A549 (cell line): ENCODE measurements around the gene MAPK8IP3. TPM values are rescaled to one million over a fixed set of nuclear protein-coding genes. Genes with fewer than 3 reads are reported as not detected.

Experiments used
- ATAC-seq, 2 experiments: fragments of 200-7000 bp in 1 of 2; fragments of >200 bp in 1 of 2; cut with Nextera tagmentation in 1 of 2; cut with Tn5 transposase in 1 of 2; 3 replicates each; pipeline versions ENCODE4 v1.8.0 to v1.9.1; 2018 to 2020; ENCODE audit warnings: mild to moderate bottlenecking in 1 of 2, moderate library complexity in 1 of 2
- CTCF ChIA-PET: fragments of 300-600 bp; sonication (Branson Sonifier 250); formaldehyde crosslinking; extraction: SDS; loops from one replicate; lab custom pipeline; 2021; ENCODE audit warnings: antibody characterized with exemption, inconsistent platforms; lab: Yijun Ruan, JAX
- POLR2A ChIA-PET: fragments of 350-600 bp; formaldehyde crosslinking; extraction: SDS; loops from one replicate; lab custom pipeline; 2021; ENCODE audit warnings: antibody characterized with exemption, inconsistent platforms; lab: Yijun Ruan, JAX
- DNase-seq, 2 experiments: peaks; one replicate each; pipeline versions ENCODE4 v3.0.0 to v3.0.0-alpha.2; 2011 to 2016; ENCODE audit warnings: low read depth in 1 of 2, low spot score in 1 of 2
- FAIRE-seq: peaks from 2 replicates; lab custom pipeline; 2011; peaks lifted over from hg19 to GRCh38; lab: Jason Lieb, UNC
- H3K27ac ChIP-seq, 2 experiments: fragments of >200 bp; sonication (Bioruptor Twin); formaldehyde crosslinking; 3 replicates each; pipeline ENCODE4 v1.5.1; 2016 to 2017
- H3K4me1 ChIP-seq: fragments of >200 bp; sonication (Bioruptor Twin); formaldehyde crosslinking; 3 replicates; pipeline ENCODE4 v1.6.1; 2016
- H3K4me2 ChIP-seq: fragments of >200 bp; sonication (Bioruptor Twin); formaldehyde crosslinking; 3 replicates; pipeline ENCODE4 v1.6.1; 2016
- H3K4me3 ChIP-seq: fragments of >200 bp; sonication (Bioruptor Twin); formaldehyde crosslinking; 3 replicates; pipeline ENCODE4 v1.5.1; 2016
- H3K9me3 ChIP-seq: fragments of >200 bp; sonication (Bioruptor Twin); formaldehyde crosslinking; 3 replicates; pipeline ENCODE4 v1.6.1; 2016
- CBX2 ChIP-seq: fragments of 200-600 bp; sonication (generic); IDR thresholded peaks from 2 replicates; pipeline ENCODE4 v1.6.1; 2016; ENCODE audit warnings: low read depth, mild to moderate bottlenecking, borderline replicate concordance
- CBX8 ChIP-seq: fragments of 200-600 bp; sonication (generic); IDR thresholded peaks from 2 replicates; pipeline ENCODE4 v1.6.1; 2016
- CEBPB ChIP-seq, 2 experiments: fragments of >200 bp in 1 of 2; sonication (Bioruptor Twin) in 1 of 2; formaldehyde crosslinking in 1 of 2; IDR thresholded peaks; 2 replicates each; pipeline ENCODE4 v1.6.1; 2012 to 2016
- EHF ChIP-seq: fragments of 250-450 bp; sonication (Bioruptor Pico); IDR thresholded peaks from 2 replicates; pipeline ENCODE4 v1.5.0; 2020; ENCODE audit warnings: mild to moderate bottlenecking
- EHMT2 ChIP-seq: fragments of 200-600 bp; sonication (generic); IDR thresholded peaks from 2 replicates; pipeline ENCODE4 v1.6.1; 2016; ENCODE audit warnings: antibody characterized with exemption, low read depth, mild to moderate bottlenecking, moderate library complexity
- EP300 ChIP-seq, 2 experiments: fragments of >200 bp; sonication (Bioruptor Twin); formaldehyde crosslinking; IDR thresholded peaks; 2 replicates in 1 of 2; 3 replicates in 1 of 2; pipeline ENCODE4 v1.6.1; 2016 to 2017
- GATA3 ChIP-seq: IDR thresholded peaks from 2 replicates; pipeline ENCODE4 v1.6.1; 2012; ENCODE audit warnings: borderline replicate concordance
- HDAC2 ChIP-seq: fragments of 200-600 bp; sonication (generic); IDR thresholded peaks from 2 replicates; pipeline ENCODE4 v1.6.1; 2016
- HOXB13 ChIP-seq: fragments of 250-450 bp; sonication (Bioruptor Pico); IDR thresholded peaks from 2 replicates; pipeline ENCODE4 v1.5.0; 2020; ENCODE audit warnings: low read depth, mild to moderate bottlenecking, moderate library complexity
- JUN ChIP-seq, 2 experiments: fragments of >200 bp; sonication (Bioruptor Twin); formaldehyde crosslinking; IDR thresholded peaks; 2 replicates in 1 of 2; 3 replicates in 1 of 2; pipeline ENCODE4 v1.6.1; 2016 to 2017
- JUNB ChIP-seq: fragments of >200 bp; sonication (Bioruptor Twin); formaldehyde crosslinking; IDR thresholded peaks from 2 replicates; pipeline ENCODE4 v1.6.1; 2016
- KDM1A ChIP-seq: fragments of 200-600 bp; sonication (generic); IDR thresholded peaks from 2 replicates; pipeline ENCODE4 v1.6.1; 2016; ENCODE audit warnings: low read depth, mild to moderate bottlenecking
- MAZ ChIP-seq: fragments of 150-350 bp; IDR thresholded peaks from 2 replicates; pipeline ENCODE4 v1.6.1; 2014; ENCODE audit warnings: antibody characterized with exemption, low read depth, low read length, borderline replicate concordance
- MYC ChIP-seq: IDR thresholded peaks from 2 replicates; pipeline ENCODE4 v1.6.1; 2012; ENCODE audit warnings: mild to moderate bottlenecking, inconsistent platforms, low read length, improper control_type of control experiment, borderline replicate concordance
- NFE2L2 ChIP-seq: fragments of 150-350 bp; conservative IDR thresholded peaks from 2 replicates; pipeline ENCODE4 v1.6.1; 2014; ENCODE audit warnings: low read length
- NPAS2 ChIP-seq: fragments of 250-450 bp; sonication (Bioruptor Pico); IDR thresholded peaks from 2 replicates; pipeline ENCODE4 v1.8.0; 2022; ENCODE audit warnings: mild to moderate bottlenecking, moderate library complexity, borderline replicate concordance
- PHF8 ChIP-seq: fragments of 200-600 bp; sonication (generic); IDR thresholded peaks from 2 replicates; pipeline ENCODE4 v1.6.1; 2016; ENCODE audit warnings: low read depth, mild to moderate bottlenecking, antibody characterized with exemption, moderate library complexity, borderline replicate concordance
- POLR2A ChIP-seq: IDR thresholded peaks from 2 replicates; pipeline ENCODE4 v1.6.1; 2012; ENCODE audit warnings: mild to moderate bottlenecking, low read length
- POLR2AphosphoS2 ChIP-seq: conservative IDR thresholded peaks from 2 replicates; pipeline ENCODE4 v1.6.1; 2012; ENCODE audit warnings: low read length, improper control_type of control experiment, inconsistent platforms
- RARB ChIP-seq: fragments of 250-450 bp; sonication (Bioruptor Pico); IDR thresholded peaks from 2 replicates; pipeline ENCODE4 v1.8.0; 2021; ENCODE audit warnings: mild to moderate bottlenecking, moderate library complexity
- RFX5 ChIP-seq: fragments of 450-650 bp; IDR thresholded peaks from 2 replicates; pipeline ENCODE4 v1.7.1; 2014; ENCODE audit warnings: antibody characterized with exemption, mild to moderate bottlenecking, moderate library complexity
- RNF2 ChIP-seq: fragments of 200-600 bp; sonication (generic); IDR thresholded peaks from 2 replicates; pipeline ENCODE4 v1.6.1; 2016; ENCODE audit warnings: low read depth, mild to moderate bottlenecking, antibody characterized with exemption, moderate library complexity, borderline replicate concordance
- SMC3 ChIP-seq: fragments of >200 bp; sonication (Bioruptor Twin); formaldehyde crosslinking; IDR thresholded peaks from 3 replicates; pipeline ENCODE4 v1.6.1; 2018; ENCODE audit warnings: inconsistent platforms
- TP53 ChIP-seq: fragments of 250-450 bp; sonication (Bioruptor Pico); IDR thresholded peaks from 2 replicates; pipeline ENCODE4 v1.5.0; 2021; ENCODE audit warnings: mild to moderate bottlenecking, moderate library complexity
- ZSCAN20 ChIP-seq: fragments of 250-450 bp; sonication (Bioruptor Pico); IDR thresholded peaks from 2 replicates; pipeline ENCODE4 v1.8.0; 2022; ENCODE audit warnings: mild to moderate bottlenecking, moderate library complexity
- WGBS: methylation state at CpG from one replicate; pipeline ENCODE4 v1.1.6; 2017; ENCODE audit errors: missing lambda C conversion rate; 5-methylcytosine and 5-hydroxymethylcytosine counted together
- polyA plus RNA-seq, 4 experiments: library from polyadenylated mRNA; depleted of rRNA in 3 of 4; stranded (reverse); fragments of >200 nt; fragmentation: RNase III in 1 of 4; extraction: RNeasy Plus Mini Kit Qiagen cat#74134 plus additional on column Dnase treatment in 1 of 4; gene quantifications; 2 replicates in 3 of 4; 3 replicates in 1 of 4; pipeline ENCODE4 v1.2.3, GENCODE V29; 2011 to 2017
- TF ChIP-seq, protein P1 (sequence below): IDR thresholded peaks from 2 replicates; pipeline ENCODE4 v1.6.1; 2012; ENCODE audit warnings: low read depth, borderline replicate concordance
- TF ChIP-seq, protein P2 (sequence below): IDR thresholded peaks from 2 replicates; pipeline ENCODE4 v1.6.1; 2012

Gene MAPK8IP3
- polyA plus RNA-seq, 2 of the 4 experiments (the other 2 are of a cell fraction) = 12.0 to 53.3 TPM

DNA sequence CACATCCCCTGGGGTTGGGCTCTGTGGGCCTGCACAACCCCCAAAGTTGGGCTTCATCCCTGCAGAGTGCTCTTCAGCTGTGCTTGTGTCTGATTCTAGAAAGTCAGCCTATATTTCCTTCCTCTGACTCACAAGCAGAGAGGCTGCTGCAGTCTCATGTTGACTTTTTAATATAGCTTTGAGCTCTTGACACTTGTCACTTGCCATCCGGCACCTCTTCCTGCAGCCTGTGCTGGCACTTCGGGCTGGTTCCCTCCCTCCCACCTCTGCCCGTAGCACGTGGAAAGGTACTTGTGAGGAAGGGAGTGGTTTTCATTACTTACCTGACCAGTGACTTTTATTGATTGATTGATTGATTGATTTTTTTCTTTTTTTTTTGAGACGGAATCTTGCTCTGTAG is 47.0 kb upstream of the MAPK8IP3 start:
- Histone ChIP-seq H3K4me2 (no peak overlapping the region), H3K9me3 (no peaks in the 10 kb centered on the region), H3K27ac (no peak overlapping the region), H3K4me3 (no peak overlapping the region), H3K4me1 (no peaks in the 10 kb centered on the region)
- CTCF ChIA-PET = interaction anchor here (0.9 to 1.7 kb wide), 3 partner anchors 9 to 32 kb away, joined by 3 to 4 read pairs (median 4); no protein-coding TSS in a partner anchor
- FAIRE-seq (no peak), ATAC-seq (peak in 1 of 2 experiments; percentile 17; a peak in 2 of 6 replicates), DNase-seq (no peak)
- TF ChIP-seq HOXB13 (CRISPR knock-in tag) = no peak
- no peak for TF ChIP-seq RNF2
- TF ChIP-seq EHF (CRISPR knock-in tag) = no peak
- no peak for TF ChIP-seq POLR2AphosphoS2
- TF ChIP-seq RFX5 = no peak
- no peak for TF ChIP-seq POLR2A
- TF ChIP-seq RARB (CRISPR knock-in tag) = no peak
- no peak for TF ChIP-seq SMC3
- TF ChIP-seq MAZ = no peak
- TF ChIP-seq, protein P1, sequence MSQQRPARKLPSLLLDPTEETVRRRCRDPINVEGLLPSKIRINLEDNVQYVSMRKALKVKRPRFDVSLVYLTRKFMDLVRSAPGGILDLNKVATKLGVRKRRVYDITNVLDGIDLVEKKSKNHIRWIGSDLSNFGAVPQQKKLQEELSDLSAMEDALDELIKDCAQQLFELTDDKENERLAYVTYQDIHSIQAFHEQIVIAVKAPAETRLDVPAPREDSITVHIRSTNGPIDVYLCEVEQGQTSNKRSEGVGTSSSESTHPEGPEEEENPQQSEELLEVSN = no peak
- TF ChIP-seq GATA3 = no peak
- TF ChIP-seq NPAS2 (CRISPR knock-in tag) = no peak
- TF ChIP-seq JUNB = no peak
- TF ChIP-seq TP53 (CRISPR knock-in tag) = no peak
- no peak for TF ChIP-seq CEBPB (IDR thresholded peaks at IDR 0.05)
- TF ChIP-seq JUN (IDR thresholded peaks at IDR 0.05) = no peak
- no peak for TF ChIP-seq ZSCAN20 (CRISPR knock-in tag)
- no peak for TF ChIP-seq EHMT2
- TF ChIP-seq PHF8 = no peak
- TF ChIP-seq EP300 (IDR thresholded peaks at IDR 0.05) = no peak
- WGBS = 96% methylated on average over 5 of the region's 5 CpGs
- POLR2A ChIA-PET = interaction anchor here (1.3 kb wide), 1 partner anchor 48 kb away, joined by 3 read pairs; the partner anchor contains the start of gene IFT140

DNA sequence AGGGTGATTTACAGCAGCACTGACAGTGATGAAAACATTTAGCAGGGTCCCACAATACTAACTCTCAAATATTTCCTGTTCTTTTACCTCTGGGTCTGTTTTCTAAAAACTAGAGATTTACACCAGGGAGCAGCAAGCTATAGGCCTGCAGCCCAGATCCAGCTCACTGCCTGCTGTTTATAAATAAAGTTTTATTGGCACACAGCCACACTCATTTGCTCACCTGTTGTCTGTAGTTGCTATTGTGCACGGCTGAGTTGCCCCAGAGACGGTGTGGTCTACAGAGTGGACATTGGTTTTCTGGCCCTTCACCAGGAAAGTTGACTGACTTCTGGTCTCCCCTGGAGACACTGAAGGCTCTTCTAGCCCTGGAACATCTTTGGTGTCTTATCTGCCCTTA is 44.2 kb upstream of the MAPK8IP3 start:
- TF ChIP-seq CBX2 (no peak), SMC3 (no peak), CBX8 (no peak), HDAC2 (no peak), CEBPB (IDR thresholded peaks at IDR 0.05) (no peak), EP300 (IDR thresholded peaks at IDR 0.05) (no peak), POLR2A (no peak), RNF2 (no peak), KDM1A (no peak), NFE2L2 (no peak), MYC (no peak)
- TF ChIP-seq, protein P2, sequence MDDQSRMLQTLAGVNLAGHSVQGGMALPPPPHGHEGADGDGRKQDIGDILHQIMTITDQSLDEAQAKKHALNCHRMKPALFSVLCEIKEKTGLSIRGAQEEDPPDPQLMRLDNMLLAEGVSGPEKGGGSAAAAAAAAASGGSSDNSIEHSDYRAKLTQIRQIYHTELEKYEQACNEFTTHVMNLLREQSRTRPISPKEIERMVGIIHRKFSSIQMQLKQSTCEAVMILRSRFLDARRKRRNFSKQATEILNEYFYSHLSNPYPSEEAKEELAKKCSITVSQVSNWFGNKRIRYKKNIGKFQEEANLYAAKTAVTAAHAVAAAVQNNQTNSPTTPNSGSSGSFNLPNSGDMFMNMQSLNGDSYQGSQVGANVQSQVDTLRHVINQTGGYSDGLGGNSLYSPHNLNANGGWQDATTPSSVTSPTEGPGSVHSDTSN = no peak
- TF ChIP-seq, all 56 proteins: peak for 0
- no peaks in the 10 kb centered on the region for H3K4me1 ChIP-seq
- DNase-seq (no peak), ATAC-seq (no peak), FAIRE-seq (no peak)
- H3K4me3 ChIP-seq = no peak overlapping the region
- no peaks in the 10 kb centered on the region for H3K9me3 ChIP-seq
- H3K4me2 ChIP-seq = no peak overlapping the region
- 83% methylated on average over 2 of the region's 2 CpGs for WGBS
- ChIA-PET CTCF (interaction anchor here (0.7 kb wide), 1 partner anchor 11 kb away, joined by 3 read pairs; no protein-coding TSS in a partner anchor), POLR2A (no interaction called here)
- H3K27ac ChIP-seq = no peak overlapping the region
